ENCODE data around the gene GSK3B. TPM values are rescaled to one million over a fixed set of nuclear protein-coding genes. Genes with fewer than 3 reads are reported as not detected.

The GSK3B gene
- total RNA-seq, 4 donors from 2014 or later = 29.4 to 39.8 (median 32.5) TPM

DNA sequence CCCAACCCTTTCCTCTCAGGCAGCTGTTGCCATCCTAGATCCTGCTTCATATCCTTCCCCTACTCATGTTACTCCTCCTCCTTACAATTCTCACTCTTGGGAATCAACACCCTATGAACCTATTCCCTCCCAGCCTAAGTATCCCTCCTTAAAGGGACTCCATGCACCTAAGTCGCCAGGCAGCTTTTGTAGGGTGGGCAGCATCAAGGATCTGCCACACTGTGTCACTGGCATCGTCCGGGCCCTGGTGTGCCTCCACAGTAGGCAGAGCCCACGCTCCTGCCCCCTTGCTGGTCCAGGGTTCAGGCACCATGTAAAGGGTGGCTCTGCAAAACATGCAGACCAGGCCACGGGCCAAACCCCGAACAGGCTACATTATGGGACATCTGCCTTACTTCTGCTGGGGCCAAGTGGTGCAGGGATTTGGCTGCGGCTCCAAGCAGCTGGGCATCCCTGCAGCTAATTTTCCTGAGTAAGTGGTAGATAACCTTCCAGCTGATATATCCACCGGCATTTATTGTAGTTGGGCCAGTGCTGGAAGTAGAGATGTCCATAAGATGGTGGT lies 53.4 kb downstream of the GSK3B start:
- TF ChIP-seq, protein P1, sequence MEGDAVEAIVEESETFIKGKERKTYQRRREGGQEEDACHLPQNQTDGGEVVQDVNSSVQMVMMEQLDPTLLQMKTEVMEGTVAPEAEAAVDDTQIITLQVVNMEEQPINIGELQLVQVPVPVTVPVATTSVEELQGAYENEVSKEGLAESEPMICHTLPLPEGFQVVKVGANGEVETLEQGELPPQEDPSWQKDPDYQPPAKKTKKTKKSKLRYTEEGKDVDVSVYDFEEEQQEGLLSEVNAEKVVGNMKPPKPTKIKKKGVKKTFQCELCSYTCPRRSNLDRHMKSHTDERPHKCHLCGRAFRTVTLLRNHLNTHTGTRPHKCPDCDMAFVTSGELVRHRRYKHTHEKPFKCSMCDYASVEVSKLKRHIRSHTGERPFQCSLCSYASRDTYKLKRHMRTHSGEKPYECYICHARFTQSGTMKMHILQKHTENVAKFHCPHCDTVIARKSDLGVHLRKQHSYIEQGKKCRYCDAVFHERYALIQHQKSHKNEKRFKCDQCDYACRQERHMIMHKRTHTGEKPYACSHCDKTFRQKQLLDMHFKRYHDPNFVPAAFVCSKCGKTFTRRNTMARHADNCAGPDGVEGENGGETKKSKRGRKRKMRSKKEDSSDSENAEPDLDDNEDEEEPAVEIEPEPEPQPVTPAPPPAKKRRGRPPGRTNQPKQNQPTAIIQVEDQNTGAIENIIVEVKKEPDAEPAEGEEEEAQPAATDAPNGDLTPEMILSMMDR (IDR thresholded peaks at IDR 0.05; ENCODE audit: low read depth) = no peak

DNA sequence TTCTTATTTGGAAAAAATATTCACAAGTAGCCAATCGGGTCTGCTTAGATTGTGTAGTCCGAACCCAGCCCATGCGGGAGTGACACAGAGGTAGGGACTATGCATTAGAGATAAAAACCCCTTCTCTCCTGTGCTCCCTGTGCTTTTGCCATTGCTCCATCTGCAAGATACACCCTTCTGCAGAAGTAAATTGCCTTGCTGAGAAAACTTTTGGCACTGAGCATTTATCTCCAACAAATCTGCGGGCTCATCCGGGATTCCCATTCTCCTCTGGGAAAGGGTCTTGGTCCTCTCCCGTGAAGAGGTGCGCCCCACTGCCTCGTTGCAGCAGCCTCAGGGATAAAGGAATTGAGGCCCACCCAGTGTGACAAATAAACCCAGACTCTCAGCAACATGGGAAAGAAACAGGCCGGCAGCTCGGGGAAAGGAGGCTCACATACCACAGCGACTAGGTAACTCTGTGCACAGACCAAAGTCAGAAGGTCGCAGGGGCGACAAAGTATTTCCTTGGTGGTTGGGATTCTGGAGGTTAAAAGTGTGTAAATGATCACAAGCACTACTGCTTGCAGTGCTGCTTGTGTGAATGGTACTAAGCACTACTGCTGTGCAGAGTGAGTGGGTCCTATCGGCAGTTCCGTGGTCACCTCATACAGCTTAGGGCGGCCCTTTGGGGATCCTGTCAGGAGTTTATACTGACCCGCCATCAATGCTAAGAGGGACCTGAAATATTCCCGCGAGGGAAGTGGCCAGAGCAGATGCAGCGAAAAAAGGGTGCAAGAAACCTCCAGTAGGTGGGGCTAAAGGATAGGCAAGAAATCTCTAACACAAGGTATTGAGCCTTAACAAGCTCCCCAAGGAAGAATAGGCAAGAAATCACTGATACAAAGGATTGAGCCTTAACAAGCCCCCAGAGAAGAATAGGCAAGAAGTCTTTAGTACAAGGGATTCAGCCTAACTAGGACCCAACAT lies 54.3 kb downstream of the GSK3B start:
- TF ChIP-seq, protein P1 (IDR thresholded peaks at IDR 0.05; ENCODE audit: low read depth) = no peak

DNA sequence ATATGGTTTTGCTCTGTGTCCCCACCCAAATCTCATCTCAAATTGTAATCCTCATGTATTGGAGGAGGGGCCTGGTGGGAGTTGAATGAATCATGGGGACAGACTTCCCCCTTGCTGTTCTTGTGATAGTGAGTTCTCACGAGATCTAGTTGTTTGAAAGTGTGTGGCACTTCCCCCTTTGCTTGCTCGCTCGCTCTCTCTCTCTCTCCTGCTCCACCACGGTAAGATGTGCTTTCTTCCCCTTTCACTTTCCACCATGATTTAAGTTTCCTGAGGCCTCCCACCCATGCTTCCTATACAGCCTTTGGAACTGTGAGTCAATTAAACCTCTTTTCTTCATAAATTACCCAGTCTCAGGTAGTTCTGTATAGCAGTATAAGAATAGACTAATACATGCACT lies 60.7 kb downstream of the GSK3B start:
- TF ChIP-seq, protein P1 (IDR thresholded peaks at IDR 0.05; ENCODE audit: low read depth) = no peak

DNA sequence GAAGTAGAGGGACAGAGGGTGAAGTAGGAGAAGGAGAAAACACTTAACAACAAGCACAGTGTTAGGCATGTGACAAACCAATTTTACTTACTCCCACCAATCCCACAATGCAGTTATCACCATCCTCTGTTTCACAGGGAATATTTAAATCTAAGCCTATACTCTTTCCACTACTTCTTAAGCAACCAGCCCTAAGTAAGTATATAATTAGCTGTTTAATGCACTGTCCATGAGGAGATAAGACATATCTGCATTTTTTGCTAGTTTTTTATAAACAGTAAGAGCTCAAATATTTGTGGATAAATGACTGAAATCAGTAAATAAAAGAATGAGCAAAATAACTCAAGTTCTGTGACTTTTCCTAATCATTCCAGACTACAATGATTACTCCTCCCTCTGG lies 62.7 kb downstream of the GSK3B start:
- TF ChIP-seq, protein P1 (IDR thresholded peaks at IDR 0.05; ENCODE audit: low read depth) = no peak

DNA sequence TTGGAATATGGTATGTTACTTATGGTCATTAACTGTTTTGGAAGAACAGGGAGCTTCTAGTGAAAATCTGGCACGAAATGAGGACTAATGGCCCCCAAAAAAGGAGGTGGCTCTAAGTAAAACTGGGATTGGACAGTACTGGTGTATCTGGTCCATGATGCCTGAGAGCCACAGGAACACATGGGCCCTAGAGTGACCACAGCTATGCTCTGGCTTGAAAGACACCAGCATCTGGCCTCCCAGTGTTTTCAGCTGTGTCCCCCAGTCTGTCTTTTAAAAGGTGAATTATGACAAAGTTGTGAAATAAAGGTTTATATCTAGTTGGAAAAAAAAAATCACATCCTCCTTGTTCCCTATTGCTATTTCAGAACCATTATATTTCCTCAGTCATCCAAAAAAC lies 64.5 kb downstream of the GSK3B start:
- TF ChIP-seq, protein P1 (IDR thresholded peaks at IDR 0.05; ENCODE audit: low read depth) = no peak

DNA sequence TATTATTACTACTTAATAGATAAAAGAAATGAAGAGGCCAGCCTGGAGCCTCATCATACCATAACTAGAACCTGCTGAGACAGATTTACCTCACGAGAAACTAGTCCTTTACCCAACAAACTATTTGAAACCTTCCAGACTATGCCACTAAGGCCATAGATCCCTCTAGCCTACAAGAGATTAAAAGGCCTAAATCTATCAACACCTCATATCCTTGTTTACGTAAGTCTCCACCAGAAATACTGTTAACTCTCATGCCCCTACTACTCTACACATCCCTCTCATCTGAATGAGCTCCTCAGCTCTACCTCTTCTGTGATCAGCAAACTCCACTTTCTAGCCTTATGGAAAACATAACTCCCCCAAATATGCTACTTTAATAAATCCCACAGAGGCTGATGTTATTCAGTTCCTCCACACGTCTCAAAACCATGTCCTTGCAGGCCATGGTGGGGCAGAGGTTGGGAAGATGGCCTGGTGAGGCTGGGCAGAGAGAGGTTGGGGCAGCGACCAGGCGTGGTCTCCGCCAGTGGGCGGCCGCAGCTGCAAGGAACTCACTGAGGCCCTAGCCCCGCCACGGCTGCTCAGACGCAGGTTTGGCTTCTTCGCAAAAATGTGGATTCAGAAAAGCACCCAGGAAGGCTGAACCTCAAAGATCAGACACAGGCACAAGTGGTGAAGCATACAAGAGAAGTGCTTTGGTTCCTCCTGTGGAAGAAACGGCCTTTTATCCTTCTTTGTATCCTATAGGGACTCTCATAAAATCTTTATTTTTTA lies 65.8 kb downstream of the GSK3B start:
- TF ChIP-seq, protein P1 (IDR thresholded peaks at IDR 0.05; ENCODE audit: low read depth) = no peak

DNA sequence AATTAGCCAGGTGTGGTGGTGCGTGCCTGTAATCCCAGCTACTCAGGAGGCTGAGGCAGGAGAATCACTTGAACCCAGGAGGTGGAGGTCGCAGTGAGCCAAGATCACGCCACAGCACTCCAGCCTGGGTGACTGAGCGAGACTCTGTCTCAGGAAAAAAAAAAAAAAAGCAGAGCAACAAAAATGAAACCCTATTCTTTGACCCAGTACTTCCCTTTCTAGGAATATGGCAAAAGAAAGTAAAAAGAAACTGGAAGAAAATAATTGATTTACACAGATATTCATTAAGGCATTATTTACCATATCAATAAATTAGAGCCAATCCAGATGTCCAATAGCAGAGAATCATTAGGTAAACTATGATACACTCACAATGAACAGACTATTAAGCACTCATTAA lies 67.0 kb downstream of the GSK3B start:
- TF ChIP-seq, protein P1 (IDR thresholded peaks at IDR 0.05; ENCODE audit: low read depth) = no peak

Measured in subcutaneous adipose tissue (tissue), 4 donors.